ENCODE results near the gene HCRT. TPM values are rescaled to one million over a fixed set of nuclear protein-coding genes. Genes with fewer than 3 reads are reported as not detected.

Gene HCRT
- total RNA-seq, 1 donor from 2014 or later: not detected

DNA sequence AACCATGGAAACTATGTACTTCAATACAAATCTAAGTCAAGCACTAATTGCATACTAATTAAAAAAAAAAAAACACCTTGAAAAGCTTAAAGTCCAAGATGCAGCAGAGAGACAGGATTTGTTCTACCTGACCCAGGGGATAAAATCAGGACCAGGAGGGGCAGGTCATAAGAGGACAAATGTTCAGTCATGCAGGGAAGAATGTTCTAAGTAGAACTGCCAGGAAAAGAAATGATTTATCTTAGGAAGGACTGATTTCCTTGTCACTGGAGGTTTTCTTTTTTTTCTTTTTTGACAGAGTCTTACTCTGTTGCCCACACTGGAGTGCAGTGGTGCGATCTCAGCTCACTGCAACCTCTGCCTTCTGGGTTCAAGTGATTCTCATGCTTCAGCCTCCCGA, 18.1 kb upstream of the HCRT start:
- peaks cover 17% of the 10 kb centered on the region for H3K36me3 Mint-ChIP-seq (ENCODE audit: low read depth, unreplicated experiment)
- no peak overlapping the region for H3K27ac Mint-ChIP-seq (ENCODE audit: unreplicated experiment)
- no peak for DNase-seq (ENCODE audit: low read depth)
- H3K9me3 Mint-ChIP-seq (ENCODE audit: unreplicated experiment): no peaks in the 10 kb centered on the region
- Histone ChIP-seq H2AFZ (ENCODE audit: low read depth, low read length) (no peak overlapping the region), H3K27ac (ENCODE audit: low read depth, low read length) (no peak overlapping the region), H3K27me3 (ENCODE audit: insufficient read depth, low read length) (no peaks in the 10 kb centered on the region), H3K9me3 (ENCODE audit: insufficient read depth, low read depth, low read length) (no peaks in the 10 kb centered on the region), H3K79me2 (ENCODE audit: insufficient read depth, low read length) (no peaks in the 10 kb centered on the region), H3K9ac (ENCODE audit: low read length) (peak overlapping the region; percentile 23), H3K4me2 (ENCODE audit: low read length) (no peak overlapping the region), H3K4me3 (ENCODE audit: insufficient read depth, low read depth, low read length) (no peak overlapping the region), H3K4me1 (ENCODE audit: insufficient read depth, low read length) (no peaks in the 10 kb centered on the region), H3K36me3 (ENCODE audit: insufficient read depth, low read length) (peaks cover 18% of the 10 kb centered on the region), H4K20me1 (ENCODE audit: insufficient read depth, low read length) (peaks cover 15% of the 10 kb centered on the region)
- H3K4me1 Mint-ChIP-seq (ENCODE audit: low read depth, unreplicated experiment): no peaks in the 10 kb centered on the region
- no peak for FAIRE-seq
- H3K27me3 Mint-ChIP-seq (ENCODE audit: low read depth, unreplicated experiment): no peaks in the 10 kb centered on the region
- H3K4me3 Mint-ChIP-seq (ENCODE audit: unreplicated experiment): no peak overlapping the region
- TF ChIP-seq, protein P1, sequence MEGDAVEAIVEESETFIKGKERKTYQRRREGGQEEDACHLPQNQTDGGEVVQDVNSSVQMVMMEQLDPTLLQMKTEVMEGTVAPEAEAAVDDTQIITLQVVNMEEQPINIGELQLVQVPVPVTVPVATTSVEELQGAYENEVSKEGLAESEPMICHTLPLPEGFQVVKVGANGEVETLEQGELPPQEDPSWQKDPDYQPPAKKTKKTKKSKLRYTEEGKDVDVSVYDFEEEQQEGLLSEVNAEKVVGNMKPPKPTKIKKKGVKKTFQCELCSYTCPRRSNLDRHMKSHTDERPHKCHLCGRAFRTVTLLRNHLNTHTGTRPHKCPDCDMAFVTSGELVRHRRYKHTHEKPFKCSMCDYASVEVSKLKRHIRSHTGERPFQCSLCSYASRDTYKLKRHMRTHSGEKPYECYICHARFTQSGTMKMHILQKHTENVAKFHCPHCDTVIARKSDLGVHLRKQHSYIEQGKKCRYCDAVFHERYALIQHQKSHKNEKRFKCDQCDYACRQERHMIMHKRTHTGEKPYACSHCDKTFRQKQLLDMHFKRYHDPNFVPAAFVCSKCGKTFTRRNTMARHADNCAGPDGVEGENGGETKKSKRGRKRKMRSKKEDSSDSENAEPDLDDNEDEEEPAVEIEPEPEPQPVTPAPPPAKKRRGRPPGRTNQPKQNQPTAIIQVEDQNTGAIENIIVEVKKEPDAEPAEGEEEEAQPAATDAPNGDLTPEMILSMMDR (IDR thresholded peaks at IDR 0.05; ENCODE audit: insufficient read depth, low read depth, low read length): no peak
- TF ChIP-seq EZH2 (IDR thresholded peaks at IDR 0.05; ENCODE audit: insufficient read depth, low read length): no peak

DNA sequence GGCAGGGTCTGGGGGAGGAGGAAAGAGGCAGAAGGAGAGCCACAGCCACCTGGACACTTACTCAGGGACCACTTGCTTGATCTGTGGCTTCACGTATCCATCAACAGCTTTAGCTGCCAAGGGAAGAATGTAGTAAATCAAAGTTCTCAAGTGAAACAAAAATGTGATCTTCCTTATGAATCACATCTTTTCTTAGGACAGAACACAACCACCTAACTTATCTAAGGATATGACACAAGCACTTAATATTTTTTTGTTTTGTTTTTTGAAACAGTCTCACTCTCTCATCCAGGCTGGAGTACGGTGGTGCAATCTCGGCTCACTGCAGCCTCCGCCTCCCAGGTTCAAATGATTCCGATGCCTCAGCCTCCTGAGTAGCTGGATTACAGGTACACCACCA, 17.4 kb upstream of the HCRT start:
- no peak overlapping the region for H2AFZ ChIP-seq (ENCODE audit: low read depth, low read length)
- no peaks in the 10 kb centered on the region for H3K79me2 ChIP-seq (ENCODE audit: insufficient read depth, low read length)
- no peak overlapping the region for H3K4me3 ChIP-seq (ENCODE audit: insufficient read depth, low read depth, low read length)
- H3K36me3 Mint-ChIP-seq (ENCODE audit: low read depth, unreplicated experiment): peaks cover 17% of the 10 kb centered on the region
- DNase-seq (ENCODE audit: low read depth) (no peak), FAIRE-seq (no peak)
- H3K4me3 Mint-ChIP-seq (ENCODE audit: unreplicated experiment): no peak overlapping the region
- no peaks in the 10 kb centered on the region for H3K4me1 Mint-ChIP-seq (ENCODE audit: low read depth, unreplicated experiment)
- H3K36me3 ChIP-seq (ENCODE audit: insufficient read depth, low read length): peaks cover 18% of the 10 kb centered on the region
- no peak overlapping the region for H3K27ac Mint-ChIP-seq (ENCODE audit: unreplicated experiment)
- H3K9me3 ChIP-seq (ENCODE audit: insufficient read depth, low read depth, low read length): no peaks in the 10 kb centered on the region
- H3K27ac ChIP-seq (ENCODE audit: low read depth, low read length): no peak overlapping the region
- no peaks in the 10 kb centered on the region for H3K27me3 ChIP-seq (ENCODE audit: insufficient read depth, low read length)
- peaks cover 15% of the 10 kb centered on the region for H4K20me1 ChIP-seq (ENCODE audit: insufficient read depth, low read length)
- TF ChIP-seq EZH2 (IDR thresholded peaks at IDR 0.05; ENCODE audit: insufficient read depth, low read length): no peak
- TF ChIP-seq, protein P1 (IDR thresholded peaks at IDR 0.05; ENCODE audit: insufficient read depth, low read depth, low read length): no peak
- H3K27me3 Mint-ChIP-seq (ENCODE audit: low read depth, unreplicated experiment): no peaks in the 10 kb centered on the region
- H3K4me1 ChIP-seq (ENCODE audit: insufficient read depth, low read length): no peaks in the 10 kb centered on the region
- no peak overlapping the region for H3K4me2 ChIP-seq (ENCODE audit: low read length)
- peak overlapping the region; percentile 23 for H3K9ac ChIP-seq (ENCODE audit: low read length)
- no peaks in the 10 kb centered on the region for H3K9me3 Mint-ChIP-seq (ENCODE audit: unreplicated experiment)

DNA sequence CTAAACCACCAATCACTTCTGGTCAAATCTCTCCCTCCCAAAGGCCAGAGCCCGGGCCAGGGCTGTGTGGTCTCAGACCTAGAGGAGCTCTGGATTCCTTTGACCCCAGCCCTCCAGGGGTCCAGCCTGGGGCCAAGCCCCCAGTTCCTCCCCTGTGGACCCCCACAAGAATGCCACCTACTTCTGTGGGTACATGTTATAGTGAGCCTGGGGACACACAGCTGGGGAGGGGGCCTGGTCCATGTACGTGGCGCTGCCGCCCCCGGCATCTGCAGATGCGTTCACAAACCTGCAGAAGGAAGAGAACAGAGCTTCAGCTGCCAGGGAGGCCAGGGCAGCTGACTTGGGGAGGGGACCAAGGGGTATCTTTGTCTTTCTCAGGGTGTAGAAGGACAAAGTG, 16.9 kb upstream of the HCRT start:
- FAIRE-seq: no peak
- peaks cover 15% of the 10 kb centered on the region for H4K20me1 ChIP-seq (ENCODE audit: insufficient read depth, low read length)
- Mint-ChIP-seq H3K4me3 (ENCODE audit: unreplicated experiment) (no peak overlapping the region), H3K27ac (ENCODE audit: unreplicated experiment) (no peak overlapping the region), H3K9me3 (ENCODE audit: unreplicated experiment) (no peaks in the 10 kb centered on the region), H3K36me3 (ENCODE audit: low read depth, unreplicated experiment) (peaks cover 17% of the 10 kb centered on the region), H3K4me1 (ENCODE audit: low read depth, unreplicated experiment) (no peaks in the 10 kb centered on the region), H3K27me3 (ENCODE audit: low read depth, unreplicated experiment) (no peaks in the 10 kb centered on the region)
- no peak overlapping the region for H2AFZ ChIP-seq (ENCODE audit: low read depth, low read length)
- no peak for DNase-seq (ENCODE audit: low read depth)
- H3K9me3 ChIP-seq (ENCODE audit: insufficient read depth, low read depth, low read length): no peaks in the 10 kb centered on the region
- no peaks in the 10 kb centered on the region for H3K4me1 ChIP-seq (ENCODE audit: insufficient read depth, low read length)
- no peak overlapping the region for H3K4me2 ChIP-seq (ENCODE audit: low read length)
- no peak overlapping the region for H3K9ac ChIP-seq (ENCODE audit: low read length)
- TF ChIP-seq, protein P1 (IDR thresholded peaks at IDR 0.05; ENCODE audit: insufficient read depth, low read depth, low read length): no peak
- no peak for TF ChIP-seq EZH2 (IDR thresholded peaks at IDR 0.05; ENCODE audit: insufficient read depth, low read length)
- no peaks in the 10 kb centered on the region for H3K27me3 ChIP-seq (ENCODE audit: insufficient read depth, low read length)
- H3K79me2 ChIP-seq (ENCODE audit: insufficient read depth, low read length): no peaks in the 10 kb centered on the region
- no peak overlapping the region for H3K4me3 ChIP-seq (ENCODE audit: insufficient read depth, low read depth, low read length)
- peaks cover 16% of the 10 kb centered on the region for H3K36me3 ChIP-seq (ENCODE audit: insufficient read depth, low read length)
- no peak overlapping the region for H3K27ac ChIP-seq (ENCODE audit: low read depth, low read length)
